HG02759 (cell line): ENCODE data around the gene GREM1.

Source experiments
- ATAC-seq: cut with Tn5 transposase; IDR thresholded peaks from one replicate; pipeline ENCODE4 v1.9.1; 2021; ENCODE audit warnings: mild to moderate bottlenecking, moderate library complexity; ENCODE audit not compliant: unreplicated experiment

GREM1 gene

DNA sequence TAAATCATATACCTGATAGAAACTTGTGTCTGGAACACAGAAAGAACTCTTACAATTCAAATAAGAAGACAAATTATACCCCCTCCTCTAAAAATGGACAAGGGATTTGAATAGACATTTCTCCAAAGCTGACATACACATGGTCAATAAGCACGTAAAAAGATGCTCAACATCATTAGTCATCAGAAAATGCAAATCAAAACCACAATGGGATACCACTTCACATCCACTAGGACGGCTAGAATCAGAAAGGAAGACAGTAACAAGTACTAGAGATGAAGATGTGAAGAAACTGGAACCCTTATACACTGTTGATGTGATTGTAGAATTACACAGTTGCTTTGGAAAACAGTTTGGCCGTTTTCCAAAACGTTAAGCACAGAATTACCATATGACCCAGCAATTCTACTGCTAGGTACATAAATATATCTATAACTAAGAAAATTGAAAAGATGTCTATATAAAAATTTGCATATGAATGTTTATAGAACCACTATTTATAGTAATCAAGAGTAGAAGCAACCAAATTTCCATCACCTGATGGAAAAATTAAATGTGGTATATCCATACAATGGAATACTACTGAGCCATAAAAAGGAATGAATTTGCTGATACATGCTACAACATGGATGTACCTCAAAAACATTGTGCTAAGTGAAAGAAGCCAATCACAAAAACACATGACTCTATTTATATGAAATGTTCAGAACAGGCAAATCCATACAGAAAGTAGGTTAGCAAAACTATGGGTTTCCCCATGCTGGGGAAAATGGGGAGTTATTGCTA, 60.8 kb downstream of the GREM1 start:
- no peak for ATAC-seq

- no peak for ATAC-seq
Measured at GRCh38 chr15:32781781-32782180, 64.0 kb downstream of the GREM1 start.

DNA sequence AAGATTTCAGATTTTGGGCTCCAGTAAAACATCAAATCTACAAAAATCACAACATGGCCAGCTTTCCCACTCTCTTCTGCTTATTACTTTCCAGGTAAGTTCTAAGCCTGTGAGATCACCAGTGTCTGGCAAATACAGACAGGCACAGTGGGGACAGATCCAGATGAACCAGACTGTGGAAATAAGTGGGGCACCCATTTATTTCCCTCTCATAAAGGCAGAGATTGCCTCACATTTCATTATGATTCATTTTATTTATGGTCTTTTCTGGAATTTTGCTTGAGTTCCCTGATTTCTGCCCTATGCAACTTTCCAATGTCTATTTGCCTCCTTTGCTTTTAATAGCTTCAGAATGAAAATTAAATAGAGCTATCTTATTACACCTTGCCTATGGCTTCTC, 66.8 kb downstream of the GREM1 start:
- no peak for ATAC-seq

DNA sequence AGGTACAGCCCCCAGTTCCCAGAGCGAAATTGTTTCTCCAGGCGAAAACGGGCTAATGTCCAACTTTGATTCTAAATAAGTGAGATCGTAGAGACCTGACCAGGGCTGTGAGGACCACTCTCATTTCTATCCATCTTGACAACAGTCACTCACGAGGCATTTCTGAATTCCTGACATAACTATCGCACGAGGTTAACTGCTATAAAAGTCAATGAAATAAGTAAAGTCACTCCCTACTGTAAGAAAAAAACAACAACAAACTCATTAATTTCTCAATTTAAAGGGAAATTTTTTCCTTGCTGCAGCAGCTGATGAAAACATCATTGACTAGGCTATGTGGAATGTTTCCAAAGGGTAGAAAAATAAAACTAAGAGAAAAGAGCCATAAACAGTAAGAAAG, 69.1 kb downstream of the GREM1 start:
- no peak for ATAC-seq

DNA sequence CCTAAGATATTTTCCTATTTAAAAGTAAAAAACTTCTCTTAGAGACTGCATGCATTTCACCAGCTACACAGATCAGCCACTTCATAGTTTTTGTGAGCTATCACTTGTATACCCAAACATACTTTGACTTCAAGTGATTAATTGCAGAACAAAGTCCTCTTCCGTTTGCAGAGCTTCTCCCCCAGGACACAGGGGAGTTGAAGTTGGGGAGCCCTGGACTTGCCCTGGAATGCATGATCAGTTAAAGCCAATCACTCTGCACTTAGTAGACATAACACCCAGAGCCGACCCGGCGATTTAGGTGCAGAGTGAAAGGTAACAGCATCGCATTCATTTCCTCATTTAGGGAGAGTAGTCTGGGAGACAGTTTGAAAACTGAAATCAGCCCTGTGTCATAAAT, 70.1 kb downstream of the GREM1 start:
- ATAC-seq, result no peak

- no peak for ATAC-seq
Measured at GRCh38 chr15:32790352-32790999, 72.7 kb downstream of the GREM1 start.

- ATAC-seq, result no peak
Measured at GRCh38 chr15:32792436-32792835, 74.6 kb downstream of the GREM1 start.
